HepG2 (cell line): ENCODE measurements around the gene ACTA2. TPM values are rescaled to one million over a fixed set of nuclear protein-coding genes. Genes with fewer than 3 reads are reported as not detected.

Source experiments
- ATAC-seq: fragments of 200-7000 bp; cut with Tn5 transposase; 3 replicates; pipeline ENCODE4 v1.9.1; 2020; ENCODE audit warnings: mild to moderate bottlenecking, moderate library complexity
- BruUV-seq: library from RNA; stranded (reverse); fragments of 400-500 nt; replicated peaks from 2 replicates; lab custom pipeline; 2021; lab: Mats Ljungman, UMichigan
- CTCF ChIA-PET: fragments of 300-600 bp; formaldehyde crosslinking; extraction: SDS; loops from one replicate; lab custom pipeline; 2021; ENCODE audit warnings: low total read pairs, inconsistent platforms, low intra/inter-chr PET ratio; lab: Yijun Ruan, JAX
- POLR2A ChIA-PET: fragments of 350-600 bp; sonication (Branson Sonifier 250); formaldehyde crosslinking; loops from one replicate; lab custom pipeline; 2020; ENCODE audit warnings: antibody characterized with exemption, inconsistent platforms; lab: Yijun Ruan, JAX
- DNase-seq: peaks from one replicate; pipeline ENCODE4 v3.0.0-alpha.2; 2015; ENCODE audit warnings: low spot score
- FAIRE-seq: peaks from 3 replicates; lab custom pipeline; 2011; peaks lifted over from hg19 to GRCh38; lab: Jason Lieb, UNC
- H2AFZ ChIP-seq: one replicate; pipeline ENCODE4 v1.6.1; 2011; ENCODE audit warnings: low read length, inconsistent platforms
- H3K27ac ChIP-seq: fragments of 300-600 bp; 3 replicates; pipeline ENCODE4 v1.8.0; 2011; ENCODE audit warnings: mixed run types, mild to moderate bottlenecking, mixed read lengths, low read length, inconsistent platforms; ENCODE audit not compliant: insufficient read depth; ENCODE audit errors: extremely low read length
- H3K27me3 ChIP-seq, 2 experiments: fragments of 200-600 bp in 1 of 2; 2 replicates in 1 of 2; 3 replicates in 1 of 2; pipeline versions ENCODE4 v1.6.0 to v1.8.0; 2011; ENCODE audit warnings: low read length in 2 of 2, mild to moderate bottlenecking in 2 of 2, moderate library complexity in 2 of 2, inconsistent platforms in 1 of 2; ENCODE audit not compliant: insufficient read depth in 2 of 2, control insufficient read depth in 1 of 2
- H3K36me3 ChIP-seq, 2 experiments: fragments of 200-600 bp in 1 of 2; replicated peaks in 1 of 2; 2 replicates in 1 of 2; 3 replicates in 1 of 2; pipeline versions ENCODE4 v1.5.1 to v1.8.0; 2011; ENCODE audit warnings: low read length in 2 of 2, inconsistent platforms in 1 of 2; ENCODE audit not compliant: insufficient read depth in 2 of 2, control insufficient read depth in 1 of 2
- H3K4me1 ChIP-seq: 2 replicates; pipeline ENCODE4 v1.5.1; 2012; ENCODE audit warnings: low read length, inconsistent platforms; ENCODE audit not compliant: insufficient read depth
- H3K4me2 ChIP-seq: 2 replicates; pipeline ENCODE4 v1.6.0; 2011; ENCODE audit warnings: low read depth, low read length, inconsistent platforms
- H3K4me3 ChIP-seq, 3 experiments: fragments of 200-600 bp in 1 of 3; sonication (generic), shearing (Covaris generic) in 1 of 3; replicated peaks in 1 of 3; 2 replicates each; pipeline ENCODE4 v1.5.1; 2011 to 2016; ENCODE audit warnings: low read length in 3 of 3, inconsistent platforms in 2 of 3, low read depth in 2 of 3, mild to moderate bottlenecking in 2 of 3, control low read depth in 1 of 3, mixed read lengths in 1 of 3; ENCODE audit not compliant: insufficient read depth in 1 of 3
- H3K79me2 ChIP-seq: one replicate; pipeline ENCODE4 v1.6.1; 2011; ENCODE audit warnings: low read length, inconsistent platforms; ENCODE audit not compliant: insufficient read depth
- H3K9ac ChIP-seq: 2 replicates; pipeline ENCODE4 v1.6.0; 2011; ENCODE audit warnings: mild to moderate bottlenecking, low read depth, low read length, inconsistent platforms; ENCODE audit not compliant: insufficient read depth
- H3K9me3 ChIP-seq: 2 replicates; pipeline ENCODE4 v1.5.1; 2012; ENCODE audit warnings: mild to moderate bottlenecking, low read length
- H4K20me1 ChIP-seq: 2 replicates; pipeline ENCODE4 v1.6.0; 2011; ENCODE audit warnings: inconsistent platforms, mild to moderate bottlenecking, low read length, moderate library complexity; ENCODE audit not compliant: insufficient read depth
- FOXK2 ChIP-seq: fragments of 450-650 bp; IDR thresholded peaks from 2 replicates; pipeline ENCODE4 v1.6.1; 2016
- GATA4 ChIP-seq: sonication (generic); IDR thresholded peaks from 2 replicates; pipeline ENCODE4 v1.6.1; 2016; ENCODE audit warnings: antibody characterized with exemption, low read depth, borderline replicate concordance
- LBX2 ChIP-seq: sonication (generic); formaldehyde crosslinking; IDR thresholded peaks from 2 replicates; pipeline ENCODE4 v1.5.0; 2020; ENCODE audit warnings: missing genetic modification reagents, mild to moderate bottlenecking, borderline replicate concordance
- NBN ChIP-seq: fragments of 450-650 bp; conservative IDR thresholded peaks from 2 replicates; pipeline ENCODE4 v1.6.1; 2017
- NFYB ChIP-seq: sonication (generic); formaldehyde crosslinking; IDR thresholded peaks from 2 replicates; pipeline ENCODE4 v1.4.0; 2020; ENCODE audit warnings: missing genetic modification reagents
- PBX2 ChIP-seq: IDR thresholded peaks from 2 replicates; pipeline ENCODE4 v1.6.1; 2016; ENCODE audit warnings: control low read depth
- PCBP1 ChIP-seq: fragments of 200-400 bp; formaldehyde crosslinking; IDR thresholded peaks from 2 replicates; pipeline ENCODE4 v1.6.1; 2017; ENCODE audit warnings: mild to moderate bottlenecking, low read depth, low read length, borderline replicate concordance
- ZBTB21 ChIP-seq: sonication (generic); formaldehyde crosslinking; IDR thresholded peaks from 2 replicates; pipeline ENCODE4 v1.4.0; 2020; ENCODE audit warnings: missing genetic modification reagents
- ZMYM4 ChIP-seq: sonication (generic); formaldehyde crosslinking; IDR thresholded peaks from 2 replicates; pipeline ENCODE4 v1.8.1; 2023; ENCODE audit warnings: mild to moderate bottlenecking, missing genetic modification reagents
- ZNF557 ChIP-seq: sonication (generic); formaldehyde crosslinking; IDR thresholded peaks from 2 replicates; pipeline ENCODE4 v1.4.0; 2020; ENCODE audit warnings: missing genetic modification reagents
- WGBS: methylation state at CpG from one replicate; pipeline ENCODE4 v1.1.6; 2017; ENCODE audit warnings: low lambda C conversion rate; 5-methylcytosine and 5-hydroxymethylcytosine counted together
- in situ Hi-C: cut with HindIII; loops from 2 replicates; pipeline ENCODE4 v1.10.0; 2017; ENCODE audit warnings: low pct_unique_long_range_greater_than_20kb; ENCODE audit not compliant: extremely low pct_ligation_motif_present
- intact Hi-C: fragments of 100-400 bp; cut with micrococcal nuclease; formaldehyde crosslinking; loops from one replicate; pipeline ENCODE4 v1.10.0; 2022; ENCODE audit not compliant: unreplicated experiment
- polyA plus RNA-seq, 8 experiments: library from polyadenylated mRNA; depleted of rRNA in 3 of 8; stranded (reverse) in 7 of 8; unstranded in 1 of 8; fragments of >200 nt; fragmentation: Illumina TruSeq in 4 of 8; extraction: Trizol in 4 of 8; gene quantifications; 2 replicates each; pipeline versions ENCODE4 v1.2.1 to v1.2.3, GENCODE V29; 2011 to 2016; ENCODE audit warnings: low read depth in 4 of 8, missing spikeins in 1 of 8, mixed read lengths in 1 of 8; ENCODE audit not compliant: insufficient read depth in 1 of 8
- total RNA-seq, 5 experiments: library from RNA; depleted of rRNA; stranded (reverse); fragments of >200 nt; fragmentation: Illumina TruSeq; extraction: Trizol; gene quantifications; 2 replicates each; pipeline ENCODE4 v1.2.3, GENCODE V29; 2016; ENCODE audit warnings: low read depth in 1 of 5

The ACTA2 gene
- total and polyA plus RNA-seq, 2 of the 13 experiments (the other 11 are each of a cell fraction or from before 2014, with no cell fraction given), result 21.8 to 59.9 TPM

- H3K9ac ChIP-seq, result no peak overlapping the region
- peaks cover 21% of the 10 kb centered on the region for H3K4me1 ChIP-seq
- CTCF ChIA-PET, result no interaction called here
- TF ChIP-seq PCBP1 (no peak), ZBTB21 (no peak), FOXK2 (no peak), NFYB (CRISPR knock-in tag) (no peak), PBX2 (CRISPR knock-in tag) (no peak), ZNF557 (CRISPR knock-in tag) (no peak), GATA4 (no peak), LBX2 (CRISPR knock-in tag) (no peak), NBN (no peak), ZMYM4 (no peak)
- H3K27ac ChIP-seq, result no peak overlapping the region
- H2AFZ ChIP-seq, result no peak overlapping the region
- H3K4me3 ChIP-seq, result no peak overlapping the region
- BruUV-seq, result no TSS peak
- DNase-seq, result no peak
- intact Hi-C loops (no loop called here), in situ Hi-C loops (no loop called here)
- WGBS, result 78% methylated on average over 4 of the region's 4 CpGs
- H3K4me2 ChIP-seq, result no peak overlapping the region
- FAIRE-seq, result no peak
- no peaks in the 10 kb centered on the region for H3K9me3 ChIP-seq
- no peak for ATAC-seq
- no peaks in the 10 kb centered on the region for H3K79me2 ChIP-seq
- POLR2A ChIA-PET, result no interaction called here
- no peaks in the 10 kb centered on the region for H3K36me3 ChIP-seq
- H3K27me3 ChIP-seq, result no peaks in the 10 kb centered on the region
- no peaks in the 10 kb centered on the region for H4K20me1 ChIP-seq
These were observed 27.0 kb upstream of the ACTA2 start for GRCh38 chr10:88979603-88980002.
